ENCODE data around the gene RAB5A. TPM values are rescaled to one million over a fixed set of nuclear protein-coding genes. Genes with fewer than 3 reads are reported as not detected.

The RAB5A gene
- total and polyA plus RNA-seq, 2 donors (not counting 3 experiments of a cell fraction or from before 2014, with no cell fraction given) = 20.6 to 63.8 TPM

GRCh38 chr3:20027136-20027535 is 80.2 kb downstream of the RAB5A start:
- no peaks in the 10 kb centered on the region for H3K36me3 ChIP-seq (ENCODE audit: control insufficient read depth in 2 of 2, extremely low read depth in 1 of 2, insufficient read depth in 2 of 2, low read length in 2 of 2)
- no peak overlapping the region for H3K27ac ChIP-seq (ENCODE audit: insufficient read depth, low read depth, low read length)
- no peaks in the 10 kb centered on the region for H3K9me1 ChIP-seq (replicated peaks; ENCODE audit: control insufficient read depth, extremely low read depth, insufficient read depth, low read length)
- no peaks in the 10 kb centered on the region for H4K20me1 ChIP-seq (replicated peaks; ENCODE audit: control insufficient read depth, extremely low read depth, insufficient read depth, low read length)
- no peaks in the 10 kb centered on the region for H3K9me3 ChIP-seq (replicated peaks; ENCODE audit: control insufficient read depth, insufficient read depth, low read length)
- DNase-seq (ENCODE audit: low read depth, low spot score) (peak; percentile 9), FAIRE-seq (no peak)
- H3K79me2 ChIP-seq (ENCODE audit: control insufficient read depth, insufficient read depth, low read length) = no peaks in the 10 kb centered on the region
- ChIA-PET CTCF (interaction anchor here (1.2 kb wide), 1 partner anchor 141 kb away, joined by 4 read pairs; no protein-coding TSS in a partner anchor), POLR2A (interaction anchor here (0.6 kb wide), 1 partner anchor 36 kb away, joined by 3 read pairs; no protein-coding TSS in a partner anchor)
- no peaks in the 10 kb centered on the region for H3K27me3 ChIP-seq (ENCODE audit: control insufficient read depth in 2 of 2, insufficient read depth in 2 of 2, low read length in 2 of 2)
- peak overlapping the region; percentile 2 for H2AFZ ChIP-seq (ENCODE audit: low read depth, low read length)
- no peak overlapping the region for H3K4me2 ChIP-seq (ENCODE audit: insufficient read depth, low read length)
- no peak overlapping the region for H3K9ac ChIP-seq (replicated peaks; ENCODE audit: extremely low read depth, insufficient read depth, low read length)
- dilution Hi-C loops (cut with MboI; ENCODE audit: extremely low pct_ligation_motif_present, low sequenced_read_pairs) (no loop called here), intact Hi-C loops (cut with micrococcal nuclease) (no loop called here)
- no TSS peak for BruUV-seq (replicated peaks)
- TF ChIP-seq GATA2 (IDR thresholded peaks at IDR 0.05; ENCODE audit: insufficient read depth, insufficient read length, low read depth, low read length) (no peak), CTCF (IDR thresholded peaks at IDR 0.05; ENCODE audit: extremely low read depth in 1 of 2, insufficient read depth in 1 of 2, low read depth in 1 of 2, low read length in 2 of 2) (no peak), JUN (IDR thresholded peaks at IDR 0.05; ENCODE audit: borderline replicate concordance, insufficient read depth, insufficient read length, low read depth) (no peak), FOS (IDR thresholded peaks at IDR 0.05; ENCODE audit: borderline replicate concordance, insufficient read depth, low read length) (no peak), MAX (IDR thresholded peaks at IDR 0.05; ENCODE audit: insufficient read depth, insufficient read length) (no peak), EZH2 (IDR thresholded peaks at IDR 0.05; ENCODE audit: borderline replicate concordance, low read depth, low read length, severe bottlenecking) (no peak), POLR2AphosphoS5 (IDR thresholded peaks at IDR 0.05; ENCODE audit: insufficient read depth, low read depth, low read length) (no peak), POLR2A (IDR thresholded peaks at IDR 0.05; ENCODE audit: low read depth, low read length) (no peak), MYC (IDR thresholded peaks at IDR 0.05; ENCODE audit: low read depth, low read length) (no peak)
- peaks cover 21% of the 10 kb centered on the region for H3K4me1 ChIP-seq (ENCODE audit: control insufficient read depth, extremely low read depth, insufficient read depth, low read length)
- H3K4me3 ChIP-seq (replicated peaks in 1 of 3; ENCODE audit: insufficient read depth in 1 of 3, low read depth in 1 of 3, low read length in 3 of 3) = no peak overlapping the region

All from endothelial cell of umbilical vein (primary cell).